Measurements from ENCODE around the gene NANOS3.

Gene NANOS3

GRCh38 chr19:13880059-13881043, 3.4 kb downstream of the NANOS3 start:
- H3K4me3 ChIP-seq (ENCODE audit: low read length), result no peak overlapping the region
- H3K27me3 ChIP-seq (ENCODE audit: insufficient read depth, low read length), result no peaks in the 10 kb centered on the region
- peak overlapping the region; percentile 14 for H2AFZ ChIP-seq (ENCODE audit: low read depth, low read length)
- H3K9me3 ChIP-seq (ENCODE audit: low read length), result no peaks in the 10 kb centered on the region
- H3K4me1 ChIP-seq (ENCODE audit: insufficient read depth, low read length), result peaks cover 19% of the 10 kb centered on the region
- H3K36me3 ChIP-seq (ENCODE audit: insufficient read depth, low read length), result no peaks in the 10 kb centered on the region

- H2AFZ ChIP-seq (ENCODE audit: low read depth, low read length), result no peak overlapping the region
- H3K4me1 ChIP-seq (ENCODE audit: insufficient read depth, low read length), result peaks cover 19% of the 10 kb centered on the region
- no peaks in the 10 kb centered on the region for H3K27me3 ChIP-seq (ENCODE audit: insufficient read depth, low read length)
- H3K9me3 ChIP-seq (ENCODE audit: low read length), result no peaks in the 10 kb centered on the region
- H3K36me3 ChIP-seq (ENCODE audit: insufficient read depth, low read length), result no peaks in the 10 kb centered on the region
- H3K4me3 ChIP-seq (ENCODE audit: low read length), result no peak overlapping the region
These were observed 4.3 kb downstream of the NANOS3 start for GRCh38 chr19:13881251-13881691.

GRCh38 chr19:13881692-13882418, 4.9 kb downstream of the NANOS3 start:
- H3K4me3 ChIP-seq (ENCODE audit: low read length), result no peak overlapping the region
- H2AFZ ChIP-seq (ENCODE audit: low read depth, low read length), result no peak overlapping the region
- no peaks in the 10 kb centered on the region for H3K36me3 ChIP-seq (ENCODE audit: insufficient read depth, low read length)
- no peaks in the 10 kb centered on the region for H3K9me3 ChIP-seq (ENCODE audit: low read length)
- H3K27me3 ChIP-seq (ENCODE audit: insufficient read depth, low read length), result no peaks in the 10 kb centered on the region
- H3K4me1 ChIP-seq (ENCODE audit: insufficient read depth, low read length), result peaks cover 19% of the 10 kb centered on the region

GRCh38 chr19:13882419-13882795, 5.5 kb downstream of the NANOS3 start:
- H3K27me3 ChIP-seq (ENCODE audit: insufficient read depth, low read length), result no peaks in the 10 kb centered on the region
- no peaks in the 10 kb centered on the region for H3K36me3 ChIP-seq (ENCODE audit: insufficient read depth, low read length)
- no peak overlapping the region for H2AFZ ChIP-seq (ENCODE audit: low read depth, low read length)
- H3K4me3 ChIP-seq (ENCODE audit: low read length), result no peak overlapping the region
- peaks cover 19% of the 10 kb centered on the region for H3K4me1 ChIP-seq (ENCODE audit: insufficient read depth, low read length)
- no peaks in the 10 kb centered on the region for H3K9me3 ChIP-seq (ENCODE audit: low read length)

- Histone ChIP-seq H3K9me3 (ENCODE audit: low read length) (no peaks in the 10 kb centered on the region), H3K36me3 (ENCODE audit: insufficient read depth, low read length) (no peaks in the 10 kb centered on the region), H3K4me1 (ENCODE audit: insufficient read depth, low read length) (peaks cover 19% of the 10 kb centered on the region), H2AFZ (ENCODE audit: low read depth, low read length) (no peak overlapping the region), H3K27me3 (ENCODE audit: insufficient read depth, low read length) (no peaks in the 10 kb centered on the region), H3K4me3 (ENCODE audit: low read length) (no peak overlapping the region)
These were observed 5.9 kb downstream of the NANOS3 start for GRCh38 chr19:13882836-13883235.

GRCh38 chr19:13883516-13884064, 6.7 kb downstream of the NANOS3 start:
- Histone ChIP-seq H3K27me3 (ENCODE audit: insufficient read depth, low read length) (no peaks in the 10 kb centered on the region), H3K4me3 (ENCODE audit: low read length) (no peak overlapping the region), H2AFZ (ENCODE audit: low read depth, low read length) (no peak overlapping the region), H3K9me3 (ENCODE audit: low read length) (no peaks in the 10 kb centered on the region), H3K4me1 (ENCODE audit: insufficient read depth, low read length) (peaks cover 19% of the 10 kb centered on the region), H3K36me3 (ENCODE audit: insufficient read depth, low read length) (no peaks in the 10 kb centered on the region)

- Histone ChIP-seq H3K4me3 (ENCODE audit: low read length) (no peak overlapping the region), H3K9me3 (ENCODE audit: low read length) (no peaks in the 10 kb centered on the region), H2AFZ (ENCODE audit: low read depth, low read length) (no peak overlapping the region), H3K4me1 (ENCODE audit: insufficient read depth, low read length) (peaks cover 19% of the 10 kb centered on the region), H3K27me3 (ENCODE audit: insufficient read depth, low read length) (no peaks in the 10 kb centered on the region), H3K36me3 (ENCODE audit: insufficient read depth, low read length) (no peaks in the 10 kb centered on the region)
These were observed 8.0 kb downstream of the NANOS3 start for GRCh38 chr19:13884726-13885591.

- no peak overlapping the region for H2AFZ ChIP-seq (ENCODE audit: low read depth, low read length)
- H3K4me1 ChIP-seq (ENCODE audit: insufficient read depth, low read length), result peaks cover 12% of the 10 kb centered on the region
- H3K27me3 ChIP-seq (ENCODE audit: insufficient read depth, low read length), result no peaks in the 10 kb centered on the region
- H3K36me3 ChIP-seq (ENCODE audit: insufficient read depth, low read length), result no peaks in the 10 kb centered on the region
- no peak overlapping the region for H3K4me3 ChIP-seq (ENCODE audit: low read length)
- H3K9me3 ChIP-seq (ENCODE audit: low read length), result no peaks in the 10 kb centered on the region
These were observed 9.0 kb downstream of the NANOS3 start for GRCh38 chr19:13885826-13886365.

- Histone ChIP-seq H3K4me3 (ENCODE audit: low read length) (no peak overlapping the region), H3K4me1 (ENCODE audit: insufficient read depth, low read length) (peaks cover 2% of the 10 kb centered on the region), H3K27me3 (ENCODE audit: insufficient read depth, low read length) (no peaks in the 10 kb centered on the region), H3K36me3 (ENCODE audit: insufficient read depth, low read length) (no peaks in the 10 kb centered on the region), H2AFZ (ENCODE audit: low read depth, low read length) (no peak overlapping the region), H3K9me3 (ENCODE audit: low read length) (no peaks in the 10 kb centered on the region)
These were observed 10.1 kb downstream of the NANOS3 start for GRCh38 chr19:13887018-13887436.

GRCh38 chr19:13887517-13887916, 10.6 kb downstream of the NANOS3 start:
- no peak overlapping the region for H2AFZ ChIP-seq (ENCODE audit: low read depth, low read length)
- H3K4me3 ChIP-seq (ENCODE audit: low read length), result no peak overlapping the region
- H3K36me3 ChIP-seq (ENCODE audit: insufficient read depth, low read length), result no peaks in the 10 kb centered on the region
- no peaks in the 10 kb centered on the region for H3K27me3 ChIP-seq (ENCODE audit: insufficient read depth, low read length)
- H3K9me3 ChIP-seq (ENCODE audit: low read length), result no peaks in the 10 kb centered on the region
- peaks cover 2% of the 10 kb centered on the region for H3K4me1 ChIP-seq (ENCODE audit: insufficient read depth, low read length)

- Histone ChIP-seq H3K27me3 (ENCODE audit: insufficient read depth, low read length) (no peaks in the 10 kb centered on the region), H2AFZ (ENCODE audit: low read depth, low read length) (no peak overlapping the region)
These were observed 11.3 kb downstream of the NANOS3 start for GRCh38 chr19:13888281-13888680.

GRCh38 chr19:13890136-13890535, 13.2 kb downstream of the NANOS3 start:
- Histone ChIP-seq H3K4me1 (ENCODE audit: insufficient read depth, low read length) (no peaks in the 10 kb centered on the region), H3K27me3 (ENCODE audit: insufficient read depth, low read length) (no peaks in the 10 kb centered on the region), H2AFZ (ENCODE audit: low read depth, low read length) (no peak overlapping the region), H3K4me3 (ENCODE audit: low read length) (no peak overlapping the region), H3K9me3 (ENCODE audit: low read length) (no peaks in the 10 kb centered on the region), H3K36me3 (ENCODE audit: insufficient read depth, low read length) (peaks cover 2% of the 10 kb centered on the region)

More at GRCh38 chr19:13888281-13888680, 11.3 kb downstream of the NANOS3 start:
- Histone ChIP-seq H3K9me3 (ENCODE audit: low read length) (no peaks in the 10 kb centered on the region), H3K4me3 (ENCODE audit: low read length) (no peak overlapping the region), H3K36me3 (ENCODE audit: insufficient read depth, low read length) (no peaks in the 10 kb centered on the region), H3K4me1 (ENCODE audit: insufficient read depth, low read length) (no peaks in the 10 kb centered on the region)
